HG03103 (cell line): ENCODE data around the gene STK39.

Experiments
- ATAC-seq: cut with Tn5 transposase; IDR thresholded peaks from one replicate; pipeline ENCODE4 v1.9.1; 2021; ENCODE audit warnings: low read depth; ENCODE audit not compliant: unreplicated experiment

STK39 gene

DNA sequence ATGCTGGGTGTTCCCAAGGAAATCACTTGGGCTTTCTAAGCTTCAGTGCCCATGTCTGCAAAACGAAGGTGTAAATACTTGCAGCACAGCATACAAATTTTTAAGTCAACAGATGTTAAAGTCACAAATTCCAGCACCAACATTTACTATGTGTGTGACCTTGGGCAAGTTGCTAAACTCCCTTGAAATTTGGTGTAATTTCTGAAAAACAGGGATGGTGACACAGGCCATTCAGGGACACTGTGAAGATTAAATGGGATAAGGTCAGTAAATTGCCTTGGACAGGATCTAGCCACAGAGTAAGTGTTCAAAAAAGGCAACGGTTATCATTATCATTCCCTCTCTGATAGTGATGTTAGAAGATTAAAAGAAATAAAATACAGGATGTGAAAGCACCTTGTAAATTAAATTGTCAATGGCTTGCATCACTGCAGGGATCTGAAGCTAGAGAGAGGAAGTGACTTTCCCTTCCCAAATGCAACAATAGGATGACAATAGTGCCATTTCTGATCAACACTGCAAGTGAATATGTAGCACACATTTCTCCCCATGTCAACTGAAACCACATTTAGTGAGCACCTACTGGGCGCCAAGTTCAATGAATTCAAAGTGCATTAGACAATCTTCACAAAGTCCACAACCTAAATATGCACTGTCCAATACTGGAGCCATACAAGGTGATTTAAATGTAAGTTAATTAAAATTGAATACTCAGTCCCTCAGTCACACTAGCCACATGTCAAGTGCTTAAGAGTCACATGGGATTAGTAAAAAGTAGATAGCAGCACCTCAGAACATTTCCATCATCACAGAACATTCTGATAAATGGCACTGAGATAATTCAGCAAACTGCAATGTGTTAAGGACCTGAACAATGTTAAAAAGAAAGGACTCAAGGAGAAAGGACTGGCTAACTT, 81.2 kb downstream of the STK39 start:
- no peak for ATAC-seq

DNA sequence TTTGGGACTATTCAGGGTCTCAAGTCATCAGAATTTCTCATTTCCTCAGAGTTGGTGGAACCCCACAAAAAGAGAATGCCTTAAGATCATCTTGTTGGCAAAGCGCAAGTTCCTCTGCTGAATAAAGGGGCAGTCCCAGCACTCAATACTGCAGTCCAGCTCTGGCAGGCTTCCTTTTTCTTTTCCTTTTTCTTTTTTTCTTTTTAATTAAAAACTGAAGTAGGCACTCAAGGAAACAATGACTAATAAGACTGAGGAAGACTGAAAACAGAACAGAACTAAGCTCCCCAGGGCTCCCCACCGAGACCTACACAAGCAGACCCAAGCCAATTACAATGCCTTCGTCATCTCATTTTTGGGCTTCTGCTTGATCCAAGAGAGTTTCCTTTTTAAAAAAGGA, 82.0 kb downstream of the STK39 start:
- no peak for ATAC-seq

DNA sequence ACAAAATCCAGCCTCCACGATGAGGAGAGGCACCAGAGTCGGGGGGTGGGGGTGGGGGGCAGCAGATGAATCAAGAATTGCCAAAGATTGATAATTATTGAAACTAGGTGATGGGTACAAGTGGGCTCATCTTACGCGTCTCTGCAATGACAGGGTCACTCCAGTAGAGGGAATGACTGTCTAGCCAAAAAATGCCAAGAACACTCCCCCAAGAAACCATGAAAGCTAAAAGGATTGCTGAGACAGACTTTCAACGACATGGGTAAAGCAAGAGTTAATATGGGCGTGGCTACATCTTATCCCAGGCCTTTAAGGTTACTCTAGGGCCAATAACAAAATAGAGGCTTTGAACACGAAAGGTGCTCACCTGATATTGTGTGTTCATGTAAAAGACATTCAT, 86.5 kb downstream of the STK39 start:
- ATAC-seq: no peak

DNA sequence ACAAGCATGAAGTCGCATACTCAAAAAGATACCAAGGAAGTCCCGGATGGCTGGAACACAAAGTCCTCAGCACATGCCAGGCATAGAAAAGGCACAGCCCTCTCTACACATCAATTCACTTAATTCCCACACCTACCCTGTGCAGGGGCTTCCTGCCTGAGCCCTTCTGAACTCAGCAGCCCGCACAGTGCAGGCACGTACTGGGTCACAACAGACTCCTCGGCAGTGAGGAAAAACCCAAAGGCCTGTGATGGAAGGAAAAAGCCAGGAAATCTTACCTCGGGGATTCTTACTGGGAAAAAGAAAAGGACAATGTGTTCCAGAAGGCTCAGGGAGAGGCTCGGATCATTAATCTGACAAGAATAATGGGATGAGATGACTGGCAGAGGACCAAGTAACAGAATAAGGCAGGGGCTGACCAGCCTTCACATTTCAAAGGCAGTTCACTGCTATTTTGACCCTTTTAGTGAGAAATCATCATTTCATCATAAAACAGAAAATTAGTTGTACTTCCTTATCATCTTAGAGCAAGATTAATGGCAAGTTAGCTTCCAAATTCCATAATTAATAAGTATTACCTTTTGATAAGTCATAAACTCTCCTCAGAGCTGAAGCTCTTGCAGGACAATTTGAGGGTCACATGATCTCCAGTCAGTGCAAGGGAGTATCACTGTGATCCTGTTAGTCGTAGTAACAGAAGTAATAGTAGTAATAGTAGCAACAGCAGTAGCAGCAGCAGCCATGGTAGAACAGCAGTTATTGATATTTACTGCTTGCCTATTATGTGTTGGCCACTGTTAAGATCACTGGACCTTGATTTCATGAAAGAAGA, 87.4 kb downstream of the STK39 start:
- no peak for ATAC-seq

DNA sequence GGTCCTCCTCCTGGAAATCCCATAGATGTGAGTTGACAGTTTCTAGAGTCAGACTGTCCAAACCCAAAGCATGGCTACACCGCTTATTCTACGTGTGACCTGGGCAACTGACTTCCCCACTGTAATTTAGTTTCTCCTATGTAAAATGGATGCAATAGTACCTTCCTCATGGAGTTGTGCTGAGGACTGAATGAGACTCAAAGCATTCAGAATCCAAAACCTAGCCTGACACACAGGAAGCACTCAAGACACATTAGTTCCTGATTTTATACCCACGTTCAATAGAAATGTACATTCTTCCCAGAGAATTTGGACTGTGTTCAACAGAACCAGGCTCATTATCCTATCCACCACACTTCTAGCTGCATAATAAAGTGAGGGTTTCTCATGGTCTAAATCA, 88.8 kb downstream of the STK39 start:
- ATAC-seq: no peak

DNA sequence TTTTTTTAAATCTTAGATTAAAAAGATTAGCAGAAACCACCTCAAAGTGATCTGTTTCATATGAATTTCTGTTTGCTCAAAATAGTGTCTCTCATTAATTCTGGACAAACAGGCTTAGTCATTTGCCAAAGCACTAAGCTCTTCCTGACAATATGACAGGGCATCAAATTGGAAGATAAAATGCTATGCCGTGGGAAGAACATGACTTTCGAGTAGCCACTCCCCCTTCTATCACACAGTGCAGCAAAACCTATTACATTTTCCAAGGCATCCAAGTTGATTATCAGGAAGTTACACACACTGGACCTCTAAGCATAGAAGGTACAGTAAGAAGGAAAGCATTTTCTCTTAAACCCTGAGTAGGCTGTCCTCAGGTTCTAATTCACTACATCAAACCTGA, 89.5 kb downstream of the STK39 start:
- ATAC-seq: no peak

DNA sequence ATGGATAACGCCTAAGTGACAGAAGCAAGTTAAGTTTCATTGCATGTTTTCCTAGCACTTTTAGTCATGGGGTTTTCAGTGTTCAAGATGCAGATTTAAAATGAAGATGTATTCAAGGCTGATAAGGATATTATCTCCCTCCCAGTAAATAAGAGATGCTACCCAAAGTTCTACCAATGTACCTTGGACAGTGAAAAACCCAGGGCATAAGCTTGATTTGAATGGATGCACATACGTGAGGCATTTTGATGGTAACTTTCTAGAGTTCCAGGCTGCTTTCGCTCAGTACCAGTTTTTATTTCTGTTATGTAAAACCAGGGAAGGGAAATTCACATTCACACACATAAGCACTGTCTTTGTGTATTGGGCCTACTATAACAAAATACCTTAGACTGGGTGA, 90.3 kb downstream of the STK39 start:
- ATAC-seq: no peak

DNA sequence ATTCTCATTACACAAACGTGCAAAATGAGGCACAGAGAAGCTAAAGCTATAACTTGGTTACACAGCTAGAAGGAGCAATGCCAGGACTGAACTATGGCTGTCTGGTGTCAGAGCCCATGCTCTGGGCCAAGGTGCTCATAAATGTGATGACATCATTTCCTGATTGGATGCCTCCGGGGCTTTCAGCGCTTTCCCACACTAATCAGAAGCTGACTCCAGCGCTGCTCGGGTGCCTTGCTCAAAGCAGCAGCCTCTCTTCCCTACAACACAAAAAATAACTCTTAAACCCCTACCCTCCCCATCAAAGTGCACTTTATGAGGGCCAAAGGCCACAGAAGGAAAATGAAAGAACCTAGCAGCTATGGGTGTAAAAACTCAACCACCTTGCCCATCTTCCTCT, 90.7 kb downstream of the STK39 start:
- no peak for ATAC-seq

DNA sequence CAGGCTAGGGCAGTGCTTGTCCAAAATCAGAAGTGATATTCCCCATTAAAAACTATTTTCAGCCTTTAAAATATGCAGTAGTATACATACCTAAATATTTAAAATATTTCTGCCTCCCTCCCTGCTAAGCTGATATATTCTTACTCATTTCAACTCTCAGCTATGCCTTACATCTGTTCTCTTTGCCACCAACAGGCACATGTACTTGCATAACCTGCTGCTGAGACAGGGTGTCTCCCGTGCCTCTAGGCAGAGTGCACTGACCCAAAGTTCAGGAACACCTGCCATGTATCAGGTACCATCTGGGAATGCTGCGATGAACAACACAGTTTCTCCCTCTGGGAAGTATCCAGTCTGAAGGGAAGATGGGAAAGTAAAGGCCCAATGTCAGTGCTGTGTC, 91.7 kb downstream of the STK39 start:
- no peak for ATAC-seq

DNA sequence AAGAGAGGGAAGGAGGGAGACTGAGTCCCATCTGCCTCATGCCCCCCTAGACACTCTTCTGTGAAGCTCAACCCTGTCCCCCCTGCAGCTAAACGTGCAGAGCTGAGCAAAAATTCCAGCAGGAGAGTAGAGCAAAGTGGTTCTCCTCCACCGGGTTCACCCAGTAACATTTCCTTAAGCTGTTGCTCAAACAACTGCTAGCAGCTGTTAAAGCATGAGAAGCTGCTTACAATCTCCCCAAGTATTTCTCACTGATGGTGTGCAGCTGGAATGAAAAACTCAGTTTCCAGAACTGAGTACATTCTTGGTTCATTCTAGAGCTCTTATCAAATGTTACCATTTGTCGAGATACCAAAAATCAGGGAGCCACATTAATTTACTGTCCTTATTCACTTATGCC, 92.3 kb downstream of the STK39 start:
- ATAC-seq: no peak

DNA sequence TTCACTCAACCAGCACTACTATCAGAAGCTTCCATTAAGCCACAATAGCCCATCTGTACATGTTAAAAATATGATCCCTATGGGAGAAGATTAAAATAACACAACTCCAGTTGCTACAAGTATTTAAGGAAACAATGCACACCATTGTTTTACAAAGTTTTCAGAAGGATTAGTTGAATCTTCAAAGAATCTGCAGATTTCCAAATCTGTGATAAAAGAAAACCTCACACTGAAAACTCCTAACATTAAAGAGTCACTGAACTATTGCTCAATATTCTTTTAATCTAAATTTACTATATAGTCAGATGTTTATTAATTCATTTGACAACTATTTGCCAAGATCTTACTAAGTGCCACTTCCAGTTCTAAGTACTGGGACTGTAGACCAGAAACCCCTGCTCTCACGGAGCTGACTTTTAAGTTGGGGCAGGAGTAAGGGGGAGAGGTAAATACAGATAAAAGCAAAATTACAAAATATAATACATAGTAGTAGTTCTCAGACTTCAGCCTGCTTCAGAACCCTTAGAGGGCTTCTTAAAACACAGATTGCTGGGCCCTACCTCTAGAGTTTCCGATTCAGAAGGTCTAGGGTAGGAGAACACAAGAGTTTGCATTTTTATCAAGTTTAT, 94.4 kb downstream of the STK39 start:
- no peak for ATAC-seq

DNA sequence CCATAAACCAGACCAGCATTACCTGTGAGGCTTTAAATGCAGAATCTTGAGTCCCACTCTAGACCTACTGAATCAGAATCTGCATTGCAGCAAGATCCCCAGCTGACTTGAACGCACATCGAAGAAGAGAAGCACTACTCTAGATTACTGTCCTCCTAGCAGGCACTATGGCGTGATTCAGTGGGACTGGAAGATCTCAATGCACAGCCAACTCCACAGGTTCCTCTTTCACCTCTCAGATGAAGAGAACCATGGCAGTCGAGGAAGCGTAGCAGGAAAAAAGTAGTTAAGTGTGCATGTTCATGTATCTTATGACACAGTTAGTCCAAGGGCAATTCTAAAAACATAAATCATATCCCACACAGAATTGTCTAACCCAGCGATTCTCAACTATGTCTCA, 97.4 kb downstream of the STK39 start:
- no peak for ATAC-seq

DNA sequence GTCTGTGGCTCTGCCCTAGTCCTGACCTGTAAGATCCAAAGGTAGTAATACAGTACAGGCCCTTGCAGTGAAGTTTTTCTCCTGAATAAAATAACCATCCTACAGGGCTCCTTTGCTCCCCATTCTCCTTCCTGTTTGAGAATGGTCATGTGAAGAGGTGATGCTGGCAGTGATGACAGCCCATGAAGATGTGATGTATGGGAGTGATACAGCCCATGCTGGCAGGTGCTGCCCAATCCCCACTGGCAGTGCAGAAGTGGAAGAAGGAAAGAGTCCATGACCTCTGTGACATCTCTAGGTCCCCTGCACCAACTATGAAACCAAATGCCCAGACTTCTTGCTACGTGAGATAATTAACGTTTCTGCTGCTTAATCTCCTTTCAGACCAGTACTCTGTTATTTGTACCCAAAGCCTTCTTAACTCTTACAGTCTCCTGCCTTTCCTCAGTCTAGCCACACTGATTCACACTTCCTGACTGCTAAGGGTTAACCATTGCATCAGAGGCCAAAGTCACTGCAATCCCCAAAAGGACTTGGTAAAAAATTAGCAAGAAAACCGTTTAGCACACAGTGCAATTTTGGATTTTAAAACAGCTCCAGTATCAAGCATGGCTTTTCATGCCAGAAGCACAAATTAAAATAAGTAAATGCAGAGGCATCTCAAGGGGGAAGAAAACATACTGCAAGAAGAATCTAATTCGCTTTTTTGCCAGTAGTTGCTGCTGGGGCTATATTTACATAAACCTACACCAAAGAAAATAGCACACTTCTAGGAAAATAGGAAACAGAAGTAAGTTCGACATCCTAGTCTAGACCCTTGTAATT, 98.0 kb downstream of the STK39 start:
- ATAC-seq: no peak

DNA sequence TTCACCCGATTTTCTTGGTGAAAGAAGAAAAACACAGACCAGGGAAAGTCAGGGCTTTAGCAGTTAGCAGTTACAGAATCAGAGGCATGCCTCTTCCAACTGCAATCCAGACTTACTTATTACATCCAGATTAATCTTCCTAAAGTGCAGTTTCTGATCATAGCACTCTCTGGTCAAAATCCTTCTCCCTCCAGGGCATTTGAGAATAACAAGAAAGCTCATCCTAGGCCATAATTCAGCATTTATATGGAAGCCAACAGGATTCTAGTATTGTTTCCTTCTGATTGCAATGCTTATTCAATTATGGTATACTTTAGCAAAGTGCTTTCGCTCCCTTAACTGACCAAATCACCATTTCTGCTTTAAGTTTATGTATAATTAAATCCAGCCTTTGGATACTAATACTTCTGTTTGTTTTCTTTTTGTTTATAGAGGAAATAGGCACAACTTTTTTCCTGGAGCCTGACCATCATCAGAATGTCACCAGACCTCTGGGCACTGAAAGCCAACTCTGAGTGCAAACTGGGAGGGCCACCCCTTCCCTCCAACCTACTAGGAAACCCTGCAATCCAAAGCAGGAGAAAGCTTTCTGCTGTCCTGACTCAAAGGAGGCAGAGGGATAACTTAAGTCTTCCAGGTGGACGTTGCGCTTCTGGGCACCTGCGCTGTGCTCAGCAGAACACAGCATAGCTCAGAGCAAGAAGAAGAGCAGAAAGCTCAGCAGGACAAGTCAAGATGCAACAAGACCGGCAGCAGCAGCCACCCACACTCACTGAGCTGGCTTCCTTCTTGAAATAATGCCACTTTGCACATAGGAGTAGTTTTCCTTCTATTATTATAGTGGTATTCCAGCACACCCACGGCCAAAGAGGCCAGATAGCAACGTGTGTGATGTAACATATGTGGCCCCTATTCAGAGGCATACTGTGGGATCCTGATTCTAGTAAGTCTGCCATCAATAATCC, 99.3 kb downstream of the STK39 start:
- ATAC-seq: no peak

DNA sequence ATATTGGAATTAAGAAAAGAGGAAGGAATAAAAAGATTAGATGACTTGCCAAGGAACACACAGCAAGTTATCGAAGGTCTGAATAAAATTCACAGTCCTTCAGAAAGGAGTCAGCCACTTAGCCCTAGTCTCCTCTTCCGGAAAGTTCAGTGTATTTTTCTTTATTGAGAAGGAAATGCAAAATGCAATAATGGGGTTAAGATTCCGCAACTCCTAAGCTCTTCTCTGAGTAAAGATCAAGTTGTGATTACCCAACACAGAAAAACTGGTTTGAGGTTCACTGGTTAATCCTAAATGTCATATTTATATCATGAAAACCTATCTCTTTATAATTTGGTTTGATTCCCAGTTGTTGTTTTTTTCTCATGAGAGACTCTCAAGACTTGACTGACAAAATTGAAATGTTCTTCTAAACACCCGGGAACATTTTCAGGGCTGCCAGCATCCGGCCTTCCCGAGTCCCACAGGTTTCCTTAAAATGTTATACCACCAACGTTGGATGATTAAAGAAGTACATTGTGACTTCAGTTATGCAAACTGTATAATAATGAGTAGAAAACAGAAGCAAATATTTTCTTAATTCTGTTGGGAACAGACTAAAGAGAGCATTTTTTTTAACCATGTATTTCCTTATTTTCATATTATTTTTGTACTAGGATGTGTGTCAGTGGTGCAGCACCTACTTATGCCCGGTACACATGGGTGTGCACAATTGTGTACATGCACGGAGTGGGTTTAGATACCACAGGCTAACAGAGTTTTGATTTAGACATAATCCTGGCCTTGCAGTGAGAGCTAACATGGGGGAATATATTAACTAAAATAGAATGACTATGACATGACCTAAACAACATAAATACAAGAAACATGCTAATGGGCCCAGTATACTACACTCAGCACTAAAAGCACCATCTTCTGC, 100.2 kb downstream of the STK39 start:
- ATAC-seq: no peak

DNA sequence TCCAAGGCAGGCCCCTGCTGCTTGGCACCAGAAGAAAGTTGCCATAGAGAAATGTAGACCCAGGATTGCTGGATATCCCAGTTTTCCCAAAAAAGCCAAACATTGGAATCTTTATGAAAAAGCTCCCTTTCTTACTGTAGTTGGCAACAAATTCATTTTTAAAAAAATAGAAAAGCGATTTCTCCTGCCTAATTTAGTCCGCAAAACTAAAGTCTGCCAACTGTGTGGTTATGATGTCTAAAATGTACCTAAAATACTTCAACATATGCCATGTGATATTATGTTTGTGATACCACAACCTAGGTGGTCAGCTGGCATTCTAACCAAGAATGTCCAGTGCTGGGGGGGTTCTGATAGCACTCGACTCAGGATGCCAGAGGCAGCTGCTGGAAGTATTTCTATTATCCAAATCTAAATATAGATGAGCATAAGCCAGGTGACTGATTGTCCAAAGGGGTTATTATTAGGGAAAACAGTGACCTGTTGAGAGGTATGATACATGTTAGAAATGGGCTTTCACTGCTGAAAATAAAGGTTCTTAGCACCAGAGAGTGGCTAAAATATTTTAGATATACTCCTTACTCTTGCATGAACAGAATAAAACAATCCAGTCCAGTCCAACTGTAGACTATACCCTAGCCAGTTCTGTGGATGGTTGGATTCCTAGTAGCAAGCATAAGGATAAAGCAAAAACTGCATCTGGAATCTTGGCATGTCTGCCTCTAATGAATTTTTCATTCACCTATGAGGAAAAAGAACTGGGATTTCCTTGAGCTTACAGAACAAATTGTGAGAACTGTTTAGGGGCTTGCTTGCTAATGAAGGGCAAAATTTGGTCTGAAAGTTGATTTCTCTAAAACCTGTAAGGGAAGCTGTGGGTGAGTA, 101.7 kb downstream of the STK39 start:
- no peak for ATAC-seq

DNA sequence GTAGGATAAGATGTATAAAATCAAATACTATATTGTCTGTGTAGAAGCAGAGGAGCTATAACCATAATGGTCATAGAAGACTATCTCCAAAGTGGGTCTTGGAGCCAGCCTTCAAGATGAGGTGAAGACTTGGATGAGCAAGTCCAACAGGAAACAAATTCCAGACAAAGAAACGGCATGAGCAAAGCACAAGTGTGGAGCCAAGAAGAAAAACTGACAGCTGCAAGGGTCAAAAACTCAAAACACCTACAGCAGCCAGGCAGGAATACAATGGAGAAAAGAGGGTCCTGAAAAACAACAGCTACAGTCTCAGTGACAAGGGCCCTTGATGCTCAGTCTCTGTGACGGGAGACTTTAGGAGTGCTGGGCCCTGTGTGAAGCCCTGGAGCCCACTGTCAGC, 102.4 kb downstream of the STK39 start:
- ATAC-seq: no peak
